Endodermal cell (in vitro differentiated cells): ENCODE measurements around the gene ADGRD1. TPM values are rescaled to one million over a fixed set of nuclear protein-coding genes. Genes with fewer than 3 reads are reported as not detected.
A peak's percentile ranks its signal among the peaks of the same experiment; 100 is the strongest.

ENCODE experiments used
- DNase-seq: peaks from one replicate; pipeline ENCODE4 v3.0.0-alpha.2; 2017
- H3K27ac ChIP-seq: 2 replicates; pipeline ENCODE4 v1.5.1; 2013; ENCODE audit warnings: mild to moderate bottlenecking, low read depth, low read length, moderate library complexity
- H3K27me3 ChIP-seq: 2 replicates; pipeline ENCODE4 v1.6.1; 2013; ENCODE audit warnings: mild to moderate bottlenecking, low read length, moderate library complexity; ENCODE audit not compliant: insufficient read depth, control insufficient read depth, poor library complexity, severe bottlenecking
- H3K36me3 ChIP-seq: 2 replicates; pipeline ENCODE4 v1.7.0; 2013; ENCODE audit warnings: mild to moderate bottlenecking, low read length, moderate library complexity; ENCODE audit not compliant: control insufficient read depth, insufficient read depth
- H3K4me1 ChIP-seq: one replicate; pipeline ENCODE4 v1.7.0; 2013; ENCODE audit warnings: low read length; ENCODE audit not compliant: control insufficient read depth, insufficient read depth
- H3K4me3 ChIP-seq: 2 replicates; pipeline ENCODE4 v1.5.1; 2013; ENCODE audit warnings: mild to moderate bottlenecking, low read length, moderate library complexity
- H3K9ac ChIP-seq: 2 replicates; pipeline ENCODE4 v1.6.1; 2013; ENCODE audit warnings: mild to moderate bottlenecking, low read length, moderate library complexity; ENCODE audit not compliant: poor library complexity, severe bottlenecking; ENCODE audit errors: extremely low read depth
- H3K9me3 ChIP-seq: 2 replicates; pipeline ENCODE4 v1.6.1; 2013; ENCODE audit warnings: mild to moderate bottlenecking, low read length, moderate library complexity; ENCODE audit not compliant: control insufficient read depth
- H3K27ac Mint-ChIP-seq: 2 replicates; pipeline ENCODE4 v1.8.0; 2020; ENCODE audit warnings: mixed read lengths
- H3K27me3 Mint-ChIP-seq: 2 replicates; pipeline ENCODE4 v1.8.0; 2021; ENCODE audit warnings: mild to moderate bottlenecking, mixed read lengths; ENCODE audit not compliant: insufficient read depth
- H3K36me3 Mint-ChIP-seq: 2 replicates; pipeline ENCODE4 v1.8.0; 2020; ENCODE audit warnings: low read depth, mixed read lengths
- H3K4me1 Mint-ChIP-seq: 2 replicates; pipeline ENCODE4 v1.8.0; 2020; ENCODE audit warnings: mixed read lengths
- H3K4me3 Mint-ChIP-seq: 2 replicates; pipeline ENCODE4 v1.8.0; 2020; ENCODE audit warnings: mild to moderate bottlenecking, moderate library complexity, mixed read lengths
- H3K9me3 Mint-ChIP-seq: 2 replicates; pipeline ENCODE4 v1.8.0; 2020; ENCODE audit warnings: mild to moderate bottlenecking, mixed read lengths
- CTCF ChIP-seq: fragments of 200-600 bp; sonication (generic); conservative IDR thresholded peaks from 2 replicates; pipeline ENCODE4 v1.5.0; 2021; ENCODE audit warnings: antibody characterized with exemption, mild to moderate bottlenecking
- WGBS, 2 experiments: methylation state at CpG; one replicate each; pipeline versions ENCODE4 v1.1.5 to v1.1.7; 2013; ENCODE audit warnings: missing lambda C conversion rate in 2 of 2, mixed read lengths in 1 of 2; ENCODE audit not compliant: insufficient coverage in 1 of 2, insufficient read length in 1 of 2; 5-methylcytosine and 5-hydroxymethylcytosine counted together
- total RNA-seq, 2 donors: library from RNA; stranded (reverse); fragmentation: NEBNext Ultra II Directional in 1 of 2; extraction: Animal tissue kit (Norgen Biotek cat#: 25700) in 1 of 2; gene quantifications; 2 replicates in 1 of 2; 3 replicates in 1 of 2; pipeline ENCODE4 v1.2.1, GENCODE V29; 2021

The ADGRD1 gene
- total RNA-seq, 2 donors from 2014 or later, result 1.3 to 2.9 TPM

GRCh38 chr12:131089531-131090273 is 136.0 kb downstream of the ADGRD1 start:
- no peaks in the 10 kb centered on the region for H3K36me3 ChIP-seq
- H3K4me3 ChIP-seq, result no peak overlapping the region
- no peak overlapping the region for H3K4me3 Mint-ChIP-seq
- H3K27me3 Mint-ChIP-seq, result no peaks in the 10 kb centered on the region
- H3K27ac Mint-ChIP-seq, result no peak overlapping the region
- no peaks in the 10 kb centered on the region for H3K9me3 ChIP-seq
- H3K36me3 Mint-ChIP-seq, result no peaks in the 10 kb centered on the region
- no peaks in the 10 kb centered on the region for H3K27me3 ChIP-seq
- DNase-seq, result peak; percentile 39
- TF ChIP-seq CTCF, result no peak
- no peaks in the 10 kb centered on the region for H3K4me1 Mint-ChIP-seq
- no peak overlapping the region for H3K27ac ChIP-seq
- no peaks in the 10 kb centered on the region for H3K4me1 ChIP-seq
- 87 to 95% methylated on average over 8 to 10 of the region's 11 CpGs for WGBS, 2 experiments
- no peak overlapping the region for H3K9ac ChIP-seq
- no peaks in the 10 kb centered on the region for H3K9me3 Mint-ChIP-seq

- Mint-ChIP-seq H3K4me1 (no peaks in the 10 kb centered on the region), H3K27me3 (no peaks in the 10 kb centered on the region), H3K36me3 (no peaks in the 10 kb centered on the region), H3K4me3 (no peak overlapping the region), H3K27ac (no peak overlapping the region), H3K9me3 (no peaks in the 10 kb centered on the region)
- 92% methylated on average over 13 to 14 of the region's 14 CpGs for WGBS, 2 experiments
- DNase-seq, result peak; percentile 33
- H3K9ac ChIP-seq, result no peak overlapping the region
- no peak overlapping the region for H3K27ac ChIP-seq
- no peaks in the 10 kb centered on the region for H3K4me1 ChIP-seq
- H3K4me3 ChIP-seq, result no peak overlapping the region
- H3K9me3 ChIP-seq, result no peaks in the 10 kb centered on the region
- no peaks in the 10 kb centered on the region for H3K36me3 ChIP-seq
- TF ChIP-seq CTCF, result no peak
- no peaks in the 10 kb centered on the region for H3K27me3 ChIP-seq
Observed at GRCh38 chr12:131090274-131091210, 136.8 kb downstream of the ADGRD1 start.

GRCh38 chr12:131091413-131091975 is 137.8 kb downstream of the ADGRD1 start:
- Histone ChIP-seq H3K36me3 (no peaks in the 10 kb centered on the region), H3K9ac (no peak overlapping the region), H3K27ac (no peak overlapping the region), H3K4me3 (no peak overlapping the region), H3K9me3 (no peaks in the 10 kb centered on the region), H3K27me3 (no peaks in the 10 kb centered on the region), H3K4me1 (no peaks in the 10 kb centered on the region)
- H3K27me3 Mint-ChIP-seq, result no peaks in the 10 kb centered on the region
- no peaks in the 10 kb centered on the region for H3K36me3 Mint-ChIP-seq
- no peaks in the 10 kb centered on the region for H3K9me3 Mint-ChIP-seq
- no peak overlapping the region for H3K4me3 Mint-ChIP-seq
- H3K4me1 Mint-ChIP-seq, result no peaks in the 10 kb centered on the region
- TF ChIP-seq CTCF, result no peak
- no peak for DNase-seq
- 94 to 95% methylated on average over 11 to 13 of the region's 13 CpGs for WGBS, 2 experiments
- H3K27ac Mint-ChIP-seq, result no peak overlapping the region
